ENCODE data around the gene PAX2.

- TF ChIP-seq, protein P1, sequence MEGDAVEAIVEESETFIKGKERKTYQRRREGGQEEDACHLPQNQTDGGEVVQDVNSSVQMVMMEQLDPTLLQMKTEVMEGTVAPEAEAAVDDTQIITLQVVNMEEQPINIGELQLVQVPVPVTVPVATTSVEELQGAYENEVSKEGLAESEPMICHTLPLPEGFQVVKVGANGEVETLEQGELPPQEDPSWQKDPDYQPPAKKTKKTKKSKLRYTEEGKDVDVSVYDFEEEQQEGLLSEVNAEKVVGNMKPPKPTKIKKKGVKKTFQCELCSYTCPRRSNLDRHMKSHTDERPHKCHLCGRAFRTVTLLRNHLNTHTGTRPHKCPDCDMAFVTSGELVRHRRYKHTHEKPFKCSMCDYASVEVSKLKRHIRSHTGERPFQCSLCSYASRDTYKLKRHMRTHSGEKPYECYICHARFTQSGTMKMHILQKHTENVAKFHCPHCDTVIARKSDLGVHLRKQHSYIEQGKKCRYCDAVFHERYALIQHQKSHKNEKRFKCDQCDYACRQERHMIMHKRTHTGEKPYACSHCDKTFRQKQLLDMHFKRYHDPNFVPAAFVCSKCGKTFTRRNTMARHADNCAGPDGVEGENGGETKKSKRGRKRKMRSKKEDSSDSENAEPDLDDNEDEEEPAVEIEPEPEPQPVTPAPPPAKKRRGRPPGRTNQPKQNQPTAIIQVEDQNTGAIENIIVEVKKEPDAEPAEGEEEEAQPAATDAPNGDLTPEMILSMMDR (IDR thresholded peaks at IDR 0.05; ENCODE audit: insufficient read depth, low read length), result no peak
- TF ChIP-seq, protein P2, sequence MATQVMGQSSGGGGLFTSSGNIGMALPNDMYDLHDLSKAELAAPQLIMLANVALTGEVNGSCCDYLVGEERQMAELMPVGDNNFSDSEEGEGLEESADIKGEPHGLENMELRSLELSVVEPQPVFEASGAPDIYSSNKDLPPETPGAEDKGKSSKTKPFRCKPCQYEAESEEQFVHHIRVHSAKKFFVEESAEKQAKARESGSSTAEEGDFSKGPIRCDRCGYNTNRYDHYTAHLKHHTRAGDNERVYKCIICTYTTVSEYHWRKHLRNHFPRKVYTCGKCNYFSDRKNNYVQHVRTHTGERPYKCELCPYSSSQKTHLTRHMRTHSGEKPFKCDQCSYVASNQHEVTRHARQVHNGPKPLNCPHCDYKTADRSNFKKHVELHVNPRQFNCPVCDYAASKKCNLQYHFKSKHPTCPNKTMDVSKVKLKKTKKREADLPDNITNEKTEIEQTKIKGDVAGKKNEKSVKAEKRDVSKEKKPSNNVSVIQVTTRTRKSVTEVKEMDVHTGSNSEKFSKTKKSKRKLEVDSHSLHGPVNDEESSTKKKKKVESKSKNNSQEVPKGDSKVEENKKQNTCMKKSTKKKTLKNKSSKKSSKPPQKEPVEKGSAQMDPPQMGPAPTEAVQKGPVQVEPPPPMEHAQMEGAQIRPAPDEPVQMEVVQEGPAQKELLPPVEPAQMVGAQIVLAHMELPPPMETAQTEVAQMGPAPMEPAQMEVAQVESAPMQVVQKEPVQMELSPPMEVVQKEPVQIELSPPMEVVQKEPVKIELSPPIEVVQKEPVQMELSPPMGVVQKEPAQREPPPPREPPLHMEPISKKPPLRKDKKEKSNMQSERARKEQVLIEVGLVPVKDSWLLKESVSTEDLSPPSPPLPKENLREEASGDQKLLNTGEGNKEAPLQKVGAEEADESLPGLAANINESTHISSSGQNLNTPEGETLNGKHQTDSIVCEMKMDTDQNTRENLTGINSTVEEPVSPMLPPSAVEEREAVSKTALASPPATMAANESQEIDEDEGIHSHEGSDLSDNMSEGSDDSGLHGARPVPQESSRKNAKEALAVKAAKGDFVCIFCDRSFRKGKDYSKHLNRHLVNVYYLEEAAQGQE (IDR thresholded peaks at IDR 0.05; ENCODE audit: insufficient replicate concordance, low read depth), result no peak
- TF ChIP-seq POLR2AphosphoS5 (IDR thresholded peaks at IDR 0.05; ENCODE audit: low read depth) (no peak), GABPA (IDR thresholded peaks at IDR 0.05; ENCODE audit: low read depth) (no peak), SPI1 (IDR thresholded peaks at IDR 0.05; ENCODE audit: borderline replicate concordance, low read depth) (no peak)
Measured at GRCh38 chr10:100837300-100837699, 91.9 kb downstream of the PAX2 start.
